ENCODE data around the gene CEBPZOS.

- no peak for TF ChIP-seq POLR2AphosphoS5 (IDR thresholded peaks at IDR 0.05; ENCODE audit: low read depth, low read length)
- TF ChIP-seq CHD2 (IDR thresholded peaks at IDR 0.05; ENCODE audit: low read length) = no peak
- no peak for TF ChIP-seq POLR2A (IDR thresholded peaks at IDR 0.05; ENCODE audit: control extremely low read depth in 1 of 2, low read depth in 2 of 2, low read length in 2 of 2)
- peak in 2 of 3 experiments; percentile 49 to 78; a peak in 2 of 4 replicates for TF ChIP-seq CTCF (IDR thresholded peaks at IDR 0.05; ENCODE audit: control extremely low read depth in 1 of 3, insufficient read depth in 1 of 3, low read depth in 1 of 3, low read length in 3 of 3)
- TF ChIP-seq CREB1 (IDR thresholded peaks at IDR 0.05) = no peak
- TF ChIP-seq RFX5 (IDR thresholded peaks at IDR 0.05; ENCODE audit: borderline replicate concordance, low read depth, low read length) = no peak
- TF ChIP-seq TAF1 (IDR thresholded peaks at IDR 0.05; ENCODE audit: low read depth, low read length) = no peak
- no peak for TF ChIP-seq CHD1 (IDR thresholded peaks at IDR 0.05; ENCODE audit: low read depth, low read length)
- TF ChIP-seq CBX5 (IDR thresholded peaks at IDR 0.05; ENCODE audit: low read depth, low read length) = no peak
- TF ChIP-seq HDAC2 (IDR thresholded peaks at IDR 0.05; ENCODE audit: borderline replicate concordance in 1 of 2, low read depth in 2 of 2, low read length in 2 of 2) = no peak
- TF ChIP-seq GABPA (IDR thresholded peaks at IDR 0.05; ENCODE audit: borderline replicate concordance, insufficient read depth, low read length) = no peak
- no peak for TF ChIP-seq MAX (IDR thresholded peaks at IDR 0.05)
These were observed 27.9 kb upstream of the CEBPZOS start for GRCh38 chr2:37168217-37168981.

Measured in H1 (cell line).